Breast epithelium (tissue), 3 donors: ENCODE measurements around the gene PNKD.

Source experiments
- CTCF ChIP-seq, 3 donors: fragments of 450-650 bp; IDR thresholded peaks; one replicate each; pipeline ENCODE4 v1.5.1; 2016 to 2017; ENCODE audit warnings: antibody characterized with exemption in 3 of 3, mild to moderate bottlenecking in 3 of 3, moderate library complexity in 3 of 3
- POLR2A ChIP-seq: fragments of 450-650 bp; IDR thresholded peaks from one replicate; pipeline ENCODE4 v1.6.1; 2016; ENCODE audit warnings: antibody characterized with exemption, mild to moderate bottlenecking, moderate library complexity
- POLR2AphosphoS5 ChIP-seq, 3 donors: sonication (generic); formaldehyde crosslinking; IDR thresholded peaks; one replicate each; pipeline ENCODE4 v1.6.1; 2017; ENCODE audit warnings: antibody characterized with exemption in 3 of 3

- TF ChIP-seq CTCF (IDR thresholded peaks at IDR 0.05) (no peak), POLR2A (no peak), POLR2AphosphoS5 (IDR thresholded peaks at IDR 0.05) (no peak)
These were observed 113.7 kb downstream of the PNKD start for GRCh38 chr2:218383892-218384519.
